ENCODE measurements around the gene C4orf54. TPM values are rescaled to one million over a fixed set of nuclear protein-coding genes. Genes with fewer than 3 reads are reported as not detected.

The C4orf54 gene
- total and polyA plus RNA-seq, 10 of the 15 experiments (the other 5 are each of a cell fraction or from before 2014, with no cell fraction given), result 0.01 TPM; not detected in 9

GRCh38 chr4:99637174-99637573 lies 20.5 kb downstream of the C4orf54 start (continued):
- TF ChIP-seq, protein P1, sequence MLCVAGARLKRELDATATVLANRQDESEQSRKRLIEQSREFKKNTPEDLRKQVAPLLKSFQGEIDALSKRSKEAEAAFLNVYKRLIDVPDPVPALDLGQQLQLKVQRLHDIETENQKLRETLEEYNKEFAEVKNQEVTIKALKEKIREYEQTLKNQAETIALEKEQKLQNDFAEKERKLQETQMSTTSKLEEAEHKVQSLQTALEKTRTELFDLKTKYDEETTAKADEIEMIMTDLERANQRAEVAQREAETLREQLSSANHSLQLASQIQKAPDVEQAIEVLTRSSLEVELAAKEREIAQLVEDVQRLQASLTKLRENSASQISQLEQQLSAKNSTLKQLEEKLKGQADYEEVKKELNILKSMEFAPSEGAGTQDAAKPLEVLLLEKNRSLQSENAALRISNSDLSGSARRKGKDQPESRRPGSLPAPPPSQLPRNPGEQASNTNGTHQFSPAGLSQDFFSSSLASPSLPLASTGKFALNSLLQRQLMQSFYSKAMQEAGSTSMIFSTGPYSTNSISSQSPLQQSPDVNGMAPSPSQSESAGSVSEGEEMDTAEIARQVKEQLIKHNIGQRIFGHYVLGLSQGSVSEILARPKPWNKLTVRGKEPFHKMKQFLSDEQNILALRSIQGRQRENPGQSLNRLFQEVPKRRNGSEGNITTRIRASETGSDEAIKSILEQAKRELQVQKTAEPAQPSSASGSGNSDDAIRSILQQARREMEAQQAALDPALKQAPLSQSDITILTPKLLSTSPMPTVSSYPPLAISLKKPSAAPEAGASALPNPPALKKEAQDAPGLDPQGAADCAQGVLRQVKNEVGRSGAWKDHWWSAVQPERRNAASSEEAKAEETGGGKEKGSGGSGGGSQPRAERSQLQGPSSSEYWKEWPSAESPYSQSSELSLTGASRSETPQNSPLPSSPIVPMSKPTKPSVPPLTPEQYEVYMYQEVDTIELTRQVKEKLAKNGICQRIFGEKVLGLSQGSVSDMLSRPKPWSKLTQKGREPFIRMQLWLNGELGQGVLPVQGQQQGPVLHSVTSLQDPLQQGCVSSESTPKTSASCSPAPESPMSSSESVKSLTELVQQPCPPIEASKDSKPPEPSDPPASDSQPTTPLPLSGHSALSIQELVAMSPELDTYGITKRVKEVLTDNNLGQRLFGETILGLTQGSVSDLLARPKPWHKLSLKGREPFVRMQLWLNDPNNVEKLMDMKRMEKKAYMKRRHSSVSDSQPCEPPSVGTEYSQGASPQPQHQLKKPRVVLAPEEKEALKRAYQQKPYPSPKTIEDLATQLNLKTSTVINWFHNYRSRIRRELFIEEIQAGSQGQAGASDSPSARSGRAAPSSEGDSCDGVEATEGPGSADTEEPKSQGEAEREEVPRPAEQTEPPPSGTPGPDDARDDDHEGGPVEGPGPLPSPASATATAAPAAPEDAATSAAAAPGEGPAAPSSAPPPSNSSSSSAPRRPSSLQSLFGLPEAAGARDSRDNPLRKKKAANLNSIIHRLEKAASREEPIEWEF (IDR thresholded peaks at IDR 0.05; ENCODE audit: insufficient replicate concordance, low read depth, low read length), result no peak

DNA sequence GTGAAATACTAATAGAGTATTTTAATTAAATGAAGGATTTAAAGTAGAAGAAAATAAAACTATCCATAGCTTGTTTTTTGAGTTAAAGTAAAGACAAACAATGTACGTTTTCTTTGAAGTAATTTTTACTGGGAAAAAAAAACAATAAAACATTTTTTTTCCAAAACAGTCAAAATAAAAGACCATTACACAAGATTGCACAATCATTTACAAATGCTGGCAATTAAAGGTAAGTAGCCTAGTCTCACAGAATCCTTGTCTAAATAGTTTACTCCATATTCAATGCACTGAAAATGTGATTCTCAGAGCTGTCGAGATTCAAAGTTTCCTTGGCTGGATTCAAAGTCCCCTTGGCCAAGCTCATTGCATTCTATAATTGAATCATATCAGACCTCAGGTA lies 21.2 kb downstream of the C4orf54 start:
- Histone ChIP-seq H3K36me3 (ENCODE audit: control insufficient read depth in 2 of 2, insufficient read depth in 2 of 2, low read length in 1 of 2) (no peaks in the 10 kb centered on the region), H3K27me3 (replicated peaks in 1 of 2; ENCODE audit: control insufficient read depth in 2 of 2, insufficient read depth in 2 of 2, low read length in 1 of 2) (peaks cover 0 to 5% of the 10 kb centered on the region in 2 experiments; a peak in 1 of 4 replicates), H3K4me3 (no peak overlapping the region), H3K79me2 (ENCODE audit: control insufficient read depth, insufficient read depth, low read length) (no peaks in the 10 kb centered on the region), H3K27ac (ENCODE audit: control insufficient read depth, insufficient read depth) (no peak overlapping the region), H3K9ac (ENCODE audit: control insufficient read depth, insufficient read depth, low read length) (no peak overlapping the region), H2AFZ (ENCODE audit: control insufficient read depth, low read depth, low read length) (no peak overlapping the region), H3K9me3 (replicated peaks; ENCODE audit: control insufficient read depth, insufficient read depth, low read length) (no peaks in the 10 kb centered on the region), H3K4me2 (ENCODE audit: control insufficient read depth, insufficient read depth) (no peak overlapping the region), H3K4me1 (ENCODE audit: control insufficient read depth, insufficient read depth, low read length) (no peaks in the 10 kb centered on the region), H4K20me1 (ENCODE audit: control insufficient read depth, insufficient read depth) (no peaks in the 10 kb centered on the region)
- CTCF ChIA-PET, result no interaction called here
- in situ Hi-C loops (cut with MboI), result no loop called here
- no TSS peak for BruUV-seq (replicated peaks)
- POLR2A ChIA-PET, result no interaction called here
- 32% methylated on average over 2 of the region's 2 CpGs for WGBS (ENCODE audit: insufficient coverage, insufficient replicate concordance, low lambda C conversion rate, missing lambda C conversion rate)
- intact Hi-C loops (cut with micrococcal nuclease; ENCODE audit: unreplicated experiment), result no loop called here
- SMC1A ChIA-PET (ENCODE audit: uncharacterized antibody, unreplicated experiment), result no interaction called here
- no peak for DNase-seq (ENCODE audit: low read depth, low spot score)
- RAD21 ChIA-PET (ENCODE audit: unreplicated experiment), result interaction anchor here (1.5 kb wide), 1 partner anchor 12 kb away, joined by 4 read pairs; no protein-coding TSS in a partner anchor
- no peak for ATAC-seq
- no peak for FAIRE-seq
- TF ChIP-seq NR2C2 (IDR thresholded peaks at IDR 0.05; ENCODE audit: borderline replicate concordance, control insufficient read depth, insufficient read length, low read depth) (no peak), NFYB (IDR thresholded peaks at IDR 0.05; ENCODE audit: insufficient read depth, low read depth, low read length) (no peak), JUND (IDR thresholded peaks at IDR 0.05; ENCODE audit: low read depth, low read length) (no peak), NR2F1 (conservative IDR thresholded peaks at IDR 0.05) (no peak), LARP7 (IDR thresholded peaks at IDR 0.05) (no peak)
